GM23248 (cell line): ENCODE measurements around the gene AOX1. TPM values are rescaled to one million over a fixed set of nuclear protein-coding genes. Genes with fewer than 3 reads are reported as not detected.
"Not testable (repeated sequence)": the region's sequence is repeated elsewhere in the genome, so short reads cannot be mapped to it uniquely, and the experiment has no call there.

Source experiments
- DNase-seq: peaks from one replicate; pipeline ENCODE4 v3.0.0-alpha.2; 2015
- H2AFZ ChIP-seq: fragments of 200-600 bp; sonication (generic); 2 replicates; pipeline ENCODE4 v1.6.1; 2016; ENCODE audit warnings: antibody characterized with exemption
- H3F3A ChIP-seq: fragments of 200-600 bp; sonication (generic); 2 replicates; pipeline ENCODE4 v1.6.1; 2016; ENCODE audit warnings: mild to moderate bottlenecking, antibody characterized with exemption, mixed run types; ENCODE audit not compliant: insufficient read depth
- H3K27ac ChIP-seq: fragments of 200-600 bp; sonication (generic); 2 replicates; pipeline ENCODE4 v1.5.1; 2016; ENCODE audit warnings: mild to moderate bottlenecking
- H3K27me3 ChIP-seq: fragments of 200-600 bp; sonication (generic); replicated peaks from 2 replicates; pipeline ENCODE4 v1.6.1; 2016; ENCODE audit warnings: mild to moderate bottlenecking; ENCODE audit not compliant: insufficient read depth
- H3K36me3 ChIP-seq: fragments of 200-600 bp; sonication (generic); 2 replicates; pipeline ENCODE4 v1.6.1; 2016; ENCODE audit warnings: low read depth, mild to moderate bottlenecking
- H3K4me1 ChIP-seq: fragments of 200-600 bp; sonication (generic); 2 replicates; pipeline ENCODE4 v1.6.1; 2016; ENCODE audit warnings: mild to moderate bottlenecking; ENCODE audit not compliant: insufficient read depth
- H3K4me2 ChIP-seq: fragments of 200-600 bp; sonication (generic); one replicate; pipeline ENCODE4 v1.6.1; 2016; ENCODE audit warnings: mild to moderate bottlenecking; ENCODE audit not compliant: unreplicated experiment
- H3K4me3 ChIP-seq: fragments of 200-600 bp; sonication (generic); 2 replicates; pipeline ENCODE4 v1.5.1; 2016; ENCODE audit warnings: mild to moderate bottlenecking
- H3K79me2 ChIP-seq: fragments of 200-600 bp; sonication (generic); 2 replicates; pipeline ENCODE4 v1.6.1; 2016; ENCODE audit warnings: mild to moderate bottlenecking; ENCODE audit not compliant: insufficient read depth
- H3K9ac ChIP-seq: fragments of 200-600 bp; sonication (generic); 2 replicates; pipeline ENCODE4 v1.6.1; 2016; ENCODE audit warnings: mild to moderate bottlenecking
- H3K9me2 ChIP-seq: fragments of 200-600 bp; sonication (generic); 2 replicates; pipeline ENCODE4 v1.6.1; 2016; ENCODE audit warnings: mixed run types, mild to moderate bottlenecking, moderate library complexity; ENCODE audit not compliant: insufficient read depth
- H3K9me3 ChIP-seq: fragments of 200-600 bp; sonication (generic); one replicate; pipeline ENCODE4 v1.6.1; 2017; ENCODE audit warnings: low read depth
- H4K20me1 ChIP-seq: fragments of 200-600 bp; sonication (generic); 2 replicates; pipeline ENCODE4 v1.6.0; 2016; ENCODE audit not compliant: insufficient read depth
- EZH2 ChIP-seq: fragments of 200-600 bp; sonication (generic); IDR thresholded peaks from 2 replicates; pipeline ENCODE4 v1.6.1; 2018; ENCODE audit warnings: antibody characterized with exemption, mild to moderate bottlenecking; ENCODE audit not compliant: insufficient read depth, poor library complexity, severe bottlenecking
- EZH2phosphoT487 ChIP-seq: fragments of 200-600 bp; sonication (generic); IDR thresholded peaks from 2 replicates; pipeline ENCODE4 v1.6.1; 2018; ENCODE audit warnings: antibody characterized with exemption, moderate library complexity, mild to moderate bottlenecking, low read depth; ENCODE audit not compliant: insufficient read depth
- WGBS, 2 experiments: methylation state at CpG; one replicate each; pipeline ENCODE4 v1.1.6; 2015 to 2017; ENCODE audit warnings: low lambda C conversion rate in 2 of 2, low coverage in 1 of 2; ENCODE audit errors: missing lambda C conversion rate in 2 of 2; 5-methylcytosine and 5-hydroxymethylcytosine counted together
- in situ Hi-C: fragments of 300-500 bp; cut with MboI; formaldehyde crosslinking; loops from 2 replicates; pipeline ENCODE4 v1.15.0; 2020
- polyA plus RNA-seq: library from polyadenylated mRNA; unstranded; fragments of >200 nt; fragmentation: Nextera tagmentation; extraction: Ambion mirVana; gene quantifications from 2 replicates; pipeline ENCODE4 v1.2.1, GENCODE V29; 2016
- total RNA-seq: library from RNA; depleted of rRNA; stranded (reverse); fragments of >200 nt; shearing (Covaris generic); gene quantifications from 2 replicates; pipeline ENCODE4 v1.2.3, GENCODE V29; 2014

The AOX1 gene
- total and polyA plus RNA-seq, 2 experiments from 2014 or later = 18.9 to 46.0 TPM

DNA sequence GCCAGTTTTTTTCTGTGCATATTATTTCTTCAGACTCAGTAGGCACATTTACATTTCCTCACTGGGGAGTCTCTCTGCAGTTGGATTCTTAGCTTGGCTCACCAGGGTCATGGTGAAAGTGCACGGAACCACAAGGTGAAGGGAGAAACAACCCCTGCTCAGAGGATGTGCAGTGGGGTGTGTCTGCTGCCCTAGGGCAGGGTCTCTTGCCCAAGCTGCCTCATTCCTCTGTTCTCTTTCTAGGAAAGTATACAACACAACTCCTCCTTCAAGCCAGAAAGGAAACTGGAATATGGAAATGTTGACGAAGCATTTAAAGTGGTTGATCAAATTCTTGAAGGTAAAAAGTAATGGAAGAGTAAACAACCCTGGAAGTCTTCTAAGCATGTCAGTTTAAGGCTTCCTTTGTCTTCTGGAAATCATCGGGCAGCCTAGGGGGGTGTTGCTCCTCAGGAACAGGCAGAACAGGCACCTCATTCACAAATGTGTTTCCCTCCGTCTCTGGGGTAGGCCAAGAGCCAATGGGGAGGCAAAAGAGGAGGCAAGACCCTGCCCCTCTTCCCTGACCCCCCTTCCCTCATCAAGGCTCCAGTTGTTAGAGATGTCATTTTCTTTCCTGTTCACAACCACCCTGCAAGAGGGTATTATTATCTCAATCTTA, 41.4 kb downstream of the AOX1 start:
- in situ Hi-C loops = no loop called here
- Histone ChIP-seq H4K20me1 (no peaks in the 10 kb centered on the region), H3F3A (peaks cover 24% of the 10 kb centered on the region), H3K4me2 (no peak overlapping the region), H3K27ac (no peak overlapping the region), H3K27me3 (no peaks in the 10 kb centered on the region), H3K9me3 (no peaks in the 10 kb centered on the region), H3K4me1 (peaks cover 44% of the 10 kb centered on the region), H2AFZ (no peak overlapping the region), H3K4me3 (no peak overlapping the region), H3K9me2 (no peaks in the 10 kb centered on the region; the same call in 1 of the 2 replicates), H3K36me3 (no peaks in the 10 kb centered on the region), H3K79me2 (no peaks in the 10 kb centered on the region), H3K9ac (no peak overlapping the region)
- WGBS, 2 experiments = 96 to 98% methylated on average over 4 of the region's 4 CpGs
- no peak for TF ChIP-seq EZH2phosphoT487
- TF ChIP-seq EZH2 = no peak
- no peak for DNase-seq

DNA sequence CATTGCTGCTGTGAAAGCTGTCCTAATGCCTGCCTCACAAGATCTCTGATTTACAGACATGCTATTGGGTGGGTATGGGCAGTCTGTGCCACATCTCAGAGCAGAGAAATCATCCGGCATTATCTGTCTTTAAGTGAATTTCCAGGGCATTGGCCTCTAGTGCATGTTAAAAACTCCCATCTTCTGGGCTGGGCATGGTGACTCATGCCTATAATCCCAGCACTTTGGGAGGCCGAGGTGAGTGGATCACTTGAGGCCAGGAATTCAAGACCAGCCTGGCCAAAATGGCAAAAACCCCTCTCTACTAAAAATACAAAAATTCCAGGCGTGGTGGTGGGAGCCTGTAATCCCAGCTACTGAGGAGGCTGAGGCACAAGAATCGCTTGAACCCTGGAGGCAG, 42.6 kb downstream of the AOX1 start:
- H3K4me2 ChIP-seq = not testable (repeated sequence)

GRCh38 chr2:200631287-200631686, 45.5 kb downstream of the AOX1 start:
- Histone ChIP-seq H2AFZ (no peak overlapping the region), H3K27ac (no peak overlapping the region), H3K9me3 (no peaks in the 10 kb centered on the region), H3K27me3 (no peaks in the 10 kb centered on the region), H3K9me2 (no peaks in the 10 kb centered on the region; the same call in 1 of the 2 replicates), H3F3A (0 out of 2 replicates have a peak, but pooled peaks cover 5% of the 10 kb centered on the region), H3K4me3 (no peak overlapping the region), H4K20me1 (no peaks in the 10 kb centered on the region), H3K4me1 (peaks cover 14% of the 10 kb centered on the region), H3K4me2 (no peak overlapping the region), H3K9ac (no peak overlapping the region), H3K36me3 (no peaks in the 10 kb centered on the region), H3K79me2 (no peaks in the 10 kb centered on the region)
- WGBS, 2 experiments = 81 to 97% methylated on average over 1 of the region's 1 CpG
- DNase-seq = no peak
- TF ChIP-seq EZH2phosphoT487 = no peak
- no peak for TF ChIP-seq EZH2
- in situ Hi-C loops = no loop called here

More for the DNA sequence above, 42.6 kb downstream of the AOX1 start:
- H3K9me3 ChIP-seq, H3K9me2 ChIP-seq, H2AFZ ChIP-seq, H3K9ac ChIP-seq, H3K36me3 ChIP-seq, H3K79me2 ChIP-seq, H3K27ac ChIP-seq, in situ Hi-C loops, H3K4me3 ChIP-seq, H4K20me1 ChIP-seq, H3K27me3 ChIP-seq: not testable (repeated sequence)
- WGBS, 2 experiments = 80 to 90% methylated on average over 4 of the region's 4 CpGs
- Histone ChIP-seq H3F3A (peaks cover 20% of the 10 kb centered on the region), H3K4me1 (peaks cover 39% of the 10 kb centered on the region)
- peak; percentile 33 for DNase-seq

GRCh38 chr2:200634231-200634964, 48.6 kb downstream of the AOX1 start:
- H2AFZ ChIP-seq = no peak overlapping the region
- H3K27ac ChIP-seq = no peak overlapping the region
- H3K4me2 ChIP-seq = no peak overlapping the region
- no peaks in the 10 kb centered on the region for H3K9me2 ChIP-seq
- no peak overlapping the region for H3K9ac ChIP-seq
- H3K36me3 ChIP-seq = peaks cover 15% of the 10 kb centered on the region; the same call in 1 of the 2 replicates
- in situ Hi-C loops = no loop called here
- H3K27me3 ChIP-seq = no peaks in the 10 kb centered on the region
- 94% methylated on average over 7 of the region's 7 CpGs for WGBS, 2 experiments
- DNase-seq = no peak
- no peaks in the 10 kb centered on the region for H4K20me1 ChIP-seq
- H3K9me3 ChIP-seq = no peaks in the 10 kb centered on the region
- H3F3A ChIP-seq = 0 out of 2 replicates have a peak, but pooled peaks cover 5% of the 10 kb centered on the region
- no peak overlapping the region for H3K4me3 ChIP-seq
- no peaks in the 10 kb centered on the region for H3K4me1 ChIP-seq
- H3K79me2 ChIP-seq = no peaks in the 10 kb centered on the region
- no peak for TF ChIP-seq EZH2phosphoT487
